Measurements from ENCODE around the gene GOLT1A.

Gene GOLT1A

DNA sequence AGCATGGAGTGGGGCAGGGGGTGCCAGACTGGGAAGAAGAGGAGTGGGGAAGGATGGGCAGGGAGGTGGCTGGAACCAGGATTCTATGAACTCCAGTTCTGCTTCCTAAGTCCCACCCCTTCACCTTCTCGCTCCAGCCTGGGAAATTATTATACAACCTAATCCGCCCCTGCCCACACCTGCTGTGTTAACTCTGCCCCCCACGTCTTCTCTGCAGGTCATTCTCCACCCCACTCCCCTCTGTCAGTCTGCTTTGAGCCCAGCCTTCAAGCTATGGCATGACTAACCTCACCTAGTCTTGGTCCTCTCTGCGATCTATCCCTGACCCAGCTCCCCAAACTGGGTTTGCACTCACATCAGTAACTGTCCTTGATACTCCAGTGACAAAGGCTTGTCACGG is 46.0 kb upstream of the GOLT1A start:
- peaks cover 7% of the 10 kb centered on the region for H3K27me3 ChIP-seq (ENCODE audit: insufficient read depth, low read length)
- H4K20me1 ChIP-seq (ENCODE audit: insufficient read depth, low read length): no peaks in the 10 kb centered on the region
- H2AFZ ChIP-seq (ENCODE audit: low read length): no peak overlapping the region
- H3F3A ChIP-seq (ENCODE audit: insufficient read depth, low read length): no peaks in the 10 kb centered on the region
- H3K9ac ChIP-seq (ENCODE audit: low read length): no peak overlapping the region
- H3K79me2 ChIP-seq (ENCODE audit: insufficient read depth, low read length): no peaks in the 10 kb centered on the region
- H3K4me3 ChIP-seq (ENCODE audit: low read depth, low read length, poor library complexity, severe bottlenecking): no peak overlapping the region
- H3K4me1 ChIP-seq (ENCODE audit: insufficient read depth, low read length, severe bottlenecking): no peaks in the 10 kb centered on the region
- no peaks in the 10 kb centered on the region for H3K36me3 ChIP-seq (ENCODE audit: insufficient read depth, low read length)
- TF ChIP-seq, protein P1, sequence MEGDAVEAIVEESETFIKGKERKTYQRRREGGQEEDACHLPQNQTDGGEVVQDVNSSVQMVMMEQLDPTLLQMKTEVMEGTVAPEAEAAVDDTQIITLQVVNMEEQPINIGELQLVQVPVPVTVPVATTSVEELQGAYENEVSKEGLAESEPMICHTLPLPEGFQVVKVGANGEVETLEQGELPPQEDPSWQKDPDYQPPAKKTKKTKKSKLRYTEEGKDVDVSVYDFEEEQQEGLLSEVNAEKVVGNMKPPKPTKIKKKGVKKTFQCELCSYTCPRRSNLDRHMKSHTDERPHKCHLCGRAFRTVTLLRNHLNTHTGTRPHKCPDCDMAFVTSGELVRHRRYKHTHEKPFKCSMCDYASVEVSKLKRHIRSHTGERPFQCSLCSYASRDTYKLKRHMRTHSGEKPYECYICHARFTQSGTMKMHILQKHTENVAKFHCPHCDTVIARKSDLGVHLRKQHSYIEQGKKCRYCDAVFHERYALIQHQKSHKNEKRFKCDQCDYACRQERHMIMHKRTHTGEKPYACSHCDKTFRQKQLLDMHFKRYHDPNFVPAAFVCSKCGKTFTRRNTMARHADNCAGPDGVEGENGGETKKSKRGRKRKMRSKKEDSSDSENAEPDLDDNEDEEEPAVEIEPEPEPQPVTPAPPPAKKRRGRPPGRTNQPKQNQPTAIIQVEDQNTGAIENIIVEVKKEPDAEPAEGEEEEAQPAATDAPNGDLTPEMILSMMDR (IDR thresholded peaks at IDR 0.05; ENCODE audit: low read length): no peak
- TF ChIP-seq EZH2 (IDR thresholded peaks at IDR 0.05; ENCODE audit: borderline replicate concordance, low read length): no peak
- no peak overlapping the region for H3K4me2 ChIP-seq (ENCODE audit: low read length)
- no peak overlapping the region for H3K27ac ChIP-seq (ENCODE audit: low read depth, low read length, poor library complexity, severe bottlenecking)
- H3K9me3 ChIP-seq (ENCODE audit: low read length): no peaks in the 10 kb centered on the region
- no peaks in the 10 kb centered on the region for H3K9me2 ChIP-seq (ENCODE audit: low read depth, low read length)

DNA sequence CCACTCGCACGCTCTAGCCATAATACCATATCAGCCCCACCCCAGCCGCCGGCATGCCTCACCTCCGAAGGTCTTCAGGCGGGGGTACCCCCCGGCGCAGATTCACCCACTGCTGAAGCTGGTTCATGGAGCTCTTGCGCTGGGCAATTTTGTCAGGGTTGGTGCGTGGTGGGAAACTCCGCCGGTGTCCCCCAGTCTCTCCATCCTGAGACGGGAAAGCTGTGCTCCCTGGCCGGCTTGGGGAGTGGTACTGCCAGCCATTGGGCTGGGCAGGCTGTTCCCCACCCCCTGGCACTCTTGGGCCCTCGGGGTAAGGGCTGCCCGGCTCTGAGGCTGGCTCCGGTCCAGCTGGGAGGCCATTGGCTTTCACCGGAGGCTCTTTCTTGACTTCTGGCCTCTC is 45.4 kb upstream of the GOLT1A start:
- no peak overlapping the region for H3K27ac ChIP-seq (ENCODE audit: low read depth, low read length, poor library complexity, severe bottlenecking)
- no peak overlapping the region for H2AFZ ChIP-seq (ENCODE audit: low read length)
- H3K4me1 ChIP-seq (ENCODE audit: insufficient read depth, low read length, severe bottlenecking): no peaks in the 10 kb centered on the region
- no peak overlapping the region for H3K4me3 ChIP-seq (ENCODE audit: low read depth, low read length, poor library complexity, severe bottlenecking)
- no peaks in the 10 kb centered on the region for H3K36me3 ChIP-seq (ENCODE audit: insufficient read depth, low read length)
- no peaks in the 10 kb centered on the region for H3K9me2 ChIP-seq (ENCODE audit: low read depth, low read length)
- no peak overlapping the region for H3K9ac ChIP-seq (ENCODE audit: low read length)
- H4K20me1 ChIP-seq (ENCODE audit: insufficient read depth, low read length): no peaks in the 10 kb centered on the region
- no peaks in the 10 kb centered on the region for H3F3A ChIP-seq (ENCODE audit: insufficient read depth, low read length)
- H3K79me2 ChIP-seq (ENCODE audit: insufficient read depth, low read length): no peaks in the 10 kb centered on the region
- no peaks in the 10 kb centered on the region for H3K9me3 ChIP-seq (ENCODE audit: low read length)
- no peak for TF ChIP-seq EZH2 (IDR thresholded peaks at IDR 0.05; ENCODE audit: borderline replicate concordance, low read length)
- TF ChIP-seq, protein P1 (IDR thresholded peaks at IDR 0.05; ENCODE audit: low read length): no peak
- no peak overlapping the region for H3K4me2 ChIP-seq (ENCODE audit: low read length)
- peaks cover 7% of the 10 kb centered on the region for H3K27me3 ChIP-seq (ENCODE audit: insufficient read depth, low read length)

DNA sequence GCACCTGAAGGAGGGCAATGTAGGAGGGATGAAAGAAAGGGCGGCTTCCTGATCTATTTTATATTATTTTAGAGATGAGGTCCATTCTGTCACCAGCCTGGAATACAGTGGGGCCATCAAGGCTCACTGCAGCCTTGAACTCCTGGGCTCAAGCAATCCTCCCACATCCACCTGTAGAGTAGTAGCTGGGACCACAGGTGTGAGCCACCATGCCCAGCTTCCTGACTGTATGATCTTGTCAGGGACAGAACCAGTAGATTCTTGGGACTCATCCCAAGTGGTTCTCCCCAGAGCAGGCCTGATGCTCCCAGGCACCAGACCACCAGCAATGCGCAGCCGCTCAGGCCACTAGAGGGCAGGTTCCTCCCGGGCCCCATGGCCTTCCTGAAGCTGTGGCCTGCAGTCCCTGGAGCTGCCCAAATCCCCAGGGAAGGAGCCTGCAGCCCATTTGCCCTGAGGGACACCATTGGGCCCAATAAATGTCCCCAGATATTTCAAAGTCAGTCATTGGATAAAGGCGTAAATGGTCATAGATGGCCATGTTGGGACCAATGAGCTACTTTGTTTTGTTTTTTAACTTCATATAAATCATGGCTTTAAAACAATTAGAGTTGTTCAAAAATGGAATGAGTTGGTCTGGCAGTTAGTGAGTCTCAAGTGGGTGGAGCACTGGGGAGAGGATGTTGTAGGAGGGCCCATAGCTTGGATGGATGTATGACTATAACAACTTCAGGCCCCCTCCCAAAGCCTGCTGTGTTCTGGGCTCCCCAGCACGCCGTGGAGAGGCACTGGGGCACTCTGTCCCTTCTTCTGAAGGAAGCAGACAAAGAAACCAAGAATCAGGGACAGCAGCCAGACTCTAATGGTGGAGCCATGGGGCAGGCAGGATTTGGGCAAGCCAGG is 44.7 kb upstream of the GOLT1A start:
- H3K27ac ChIP-seq (ENCODE audit: low read depth, low read length, poor library complexity, severe bottlenecking): no peak overlapping the region
- H3K9ac ChIP-seq (ENCODE audit: low read length): no peak overlapping the region
- peaks cover 7% of the 10 kb centered on the region for H3K27me3 ChIP-seq (ENCODE audit: insufficient read depth, low read length)
- H3K79me2 ChIP-seq (ENCODE audit: insufficient read depth, low read length): no peaks in the 10 kb centered on the region
- H2AFZ ChIP-seq (ENCODE audit: low read length): no peak overlapping the region
- H3K4me1 ChIP-seq (ENCODE audit: insufficient read depth, low read length, severe bottlenecking): no peaks in the 10 kb centered on the region
- no peaks in the 10 kb centered on the region for H4K20me1 ChIP-seq (ENCODE audit: insufficient read depth, low read length)
- H3K4me2 ChIP-seq (ENCODE audit: low read length): no peak overlapping the region
- no peak for TF ChIP-seq EZH2 (IDR thresholded peaks at IDR 0.05; ENCODE audit: borderline replicate concordance, low read length)
- TF ChIP-seq, protein P1 (IDR thresholded peaks at IDR 0.05; ENCODE audit: low read length): peak; percentile 60
- H3K9me3 ChIP-seq (ENCODE audit: low read length): no peaks in the 10 kb centered on the region
- H3K4me3 ChIP-seq (ENCODE audit: low read depth, low read length, poor library complexity, severe bottlenecking): no peak overlapping the region
- no peaks in the 10 kb centered on the region for H3F3A ChIP-seq (ENCODE audit: insufficient read depth, low read length)
- H3K36me3 ChIP-seq (ENCODE audit: insufficient read depth, low read length): no peaks in the 10 kb centered on the region
- H3K9me2 ChIP-seq (ENCODE audit: low read depth, low read length): no peaks in the 10 kb centered on the region
